Tibial artery (tissue), 4 donors: ENCODE data around the gene RMI1.

ENCODE experiments used
- DNase-seq, 2 donors: peaks; one replicate each; pipeline ENCODE4 v3.0.0-alpha.2; 2019
- H3K27ac ChIP-seq, 2 donors: fragments of 200-600 bp; sonication (generic) in 1 of 2; 1 replicate in 1 of 2; 2 replicates in 1 of 2; pipeline ENCODE4 v1.5.1; 2018 to 2019; ENCODE audit warnings: mild to moderate bottlenecking in 1 of 2
- H3K27me3 ChIP-seq, 2 donors: fragments of 200-600 bp; sonication (generic) in 1 of 2; one replicate each; pipeline versions ENCODE4 v1.5.1 to v1.6.0; 2016 to 2019
- H3K36me3 ChIP-seq, 3 donors: fragments of 200-600 bp; sonication (generic) in 2 of 3; one replicate each; pipeline ENCODE4 v1.5.1; 2016 to 2019; ENCODE audit warnings: mild to moderate bottlenecking in 2 of 3
- H3K4me1 ChIP-seq, 4 donors: fragments of 200-600 bp; sonication (generic) in 2 of 4; 1 replicate in 3 of 4; 2 replicates in 1 of 4; pipeline ENCODE4 v1.5.1; 2016 to 2019
- H3K4me3 ChIP-seq, 2 donors: fragments of 200-600 bp; sonication (generic) in 1 of 2; 1 replicate in 1 of 2; 2 replicates in 1 of 2; pipeline ENCODE4 v1.5.1; 2018 to 2019; ENCODE audit warnings: mild to moderate bottlenecking in 2 of 2
- H3K9me3 ChIP-seq, 3 donors: fragments of 200-600 bp; sonication (generic) in 1 of 3; one replicate each; pipeline ENCODE4 v1.5.1; 2016 to 2019
- intact Hi-C: fragments of 100-400 bp; cut with DNase I; formaldehyde crosslinking; loops from one replicate; pipeline ENCODE4 v1.15.0; 2023; ENCODE audit warnings: low total_unique reads
- TF ChIP-seq, protein P1 (sequence below), 2 experiments: fragments of 200-600 bp in 1 of 2; fragments of 450-650 bp in 1 of 2; IDR thresholded peaks; one replicate each; pipeline ENCODE4 v1.5.1; 2017 to 2019; ENCODE audit warnings: antibody characterized with exemption in 2 of 2, mild to moderate bottlenecking in 1 of 2, moderate library complexity in 1 of 2

The RMI1 gene

DNA sequence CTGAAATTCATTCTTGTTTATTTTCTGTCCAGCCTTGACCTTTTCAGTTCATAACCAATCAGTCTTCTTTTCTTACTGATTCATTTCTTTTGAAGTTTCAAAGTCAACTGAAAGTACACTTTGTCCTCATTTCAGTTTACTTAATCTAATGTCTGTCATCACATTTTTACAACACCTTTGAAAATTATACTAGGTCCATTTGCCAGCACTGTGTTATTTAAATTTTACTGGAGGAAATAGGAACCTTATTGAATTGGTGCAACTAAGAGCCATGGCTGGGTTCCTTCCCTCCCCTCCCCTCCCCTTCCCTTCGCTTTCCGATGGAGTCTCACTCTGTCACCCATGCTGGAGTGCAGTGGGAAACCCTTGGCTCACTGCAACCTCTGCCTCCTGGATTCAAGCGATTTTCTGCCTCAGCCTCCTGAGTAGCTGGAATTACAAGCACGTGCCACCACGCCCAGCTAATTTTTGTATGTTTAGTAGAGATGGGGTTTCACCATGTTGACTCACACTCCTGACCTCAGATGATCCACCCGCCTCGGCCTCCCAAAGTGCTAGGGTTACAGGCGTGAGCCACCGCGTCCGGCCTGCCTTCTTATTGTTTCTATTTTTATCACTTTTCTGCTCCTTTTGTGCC, 6.3 kb downstream of the RMI1 start:
- Histone ChIP-seq H3K27ac (no peak overlapping the region), H3K36me3 (no peaks in the 10 kb centered on the region), H3K27me3 (no peaks in the 10 kb centered on the region), H3K9me3 (no peaks in the 10 kb centered on the region), H3K4me3 (no peak overlapping the region), H3K4me1 (peaks cover 0 to 3% (median 0%) of the 10 kb centered on the region in 4 donors)
- TF ChIP-seq, protein P1, sequence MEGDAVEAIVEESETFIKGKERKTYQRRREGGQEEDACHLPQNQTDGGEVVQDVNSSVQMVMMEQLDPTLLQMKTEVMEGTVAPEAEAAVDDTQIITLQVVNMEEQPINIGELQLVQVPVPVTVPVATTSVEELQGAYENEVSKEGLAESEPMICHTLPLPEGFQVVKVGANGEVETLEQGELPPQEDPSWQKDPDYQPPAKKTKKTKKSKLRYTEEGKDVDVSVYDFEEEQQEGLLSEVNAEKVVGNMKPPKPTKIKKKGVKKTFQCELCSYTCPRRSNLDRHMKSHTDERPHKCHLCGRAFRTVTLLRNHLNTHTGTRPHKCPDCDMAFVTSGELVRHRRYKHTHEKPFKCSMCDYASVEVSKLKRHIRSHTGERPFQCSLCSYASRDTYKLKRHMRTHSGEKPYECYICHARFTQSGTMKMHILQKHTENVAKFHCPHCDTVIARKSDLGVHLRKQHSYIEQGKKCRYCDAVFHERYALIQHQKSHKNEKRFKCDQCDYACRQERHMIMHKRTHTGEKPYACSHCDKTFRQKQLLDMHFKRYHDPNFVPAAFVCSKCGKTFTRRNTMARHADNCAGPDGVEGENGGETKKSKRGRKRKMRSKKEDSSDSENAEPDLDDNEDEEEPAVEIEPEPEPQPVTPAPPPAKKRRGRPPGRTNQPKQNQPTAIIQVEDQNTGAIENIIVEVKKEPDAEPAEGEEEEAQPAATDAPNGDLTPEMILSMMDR (IDR thresholded peaks at IDR 0.05), result no peak
- intact Hi-C loops, result no loop called here
- DNase-seq, result no peak

GRCh38 chr9:83987402-83987791, 6.8 kb downstream of the RMI1 start:
- DNase-seq, result no peak
- Histone ChIP-seq H3K27ac (no peak overlapping the region), H3K27me3 (no peaks in the 10 kb centered on the region), H3K9me3 (no peaks in the 10 kb centered on the region), H3K4me3 (no peak overlapping the region), H3K36me3 (no peaks in the 10 kb centered on the region), H3K4me1 (no peaks in the 10 kb centered on the region)
- intact Hi-C loops, result no loop called here
- TF ChIP-seq, protein P1 (IDR thresholded peaks at IDR 0.05), result no peak

- intact Hi-C loops, result no loop called here
- Histone ChIP-seq H3K27ac (no peak overlapping the region), H3K27me3 (no peaks in the 10 kb centered on the region), H3K4me3 (no peak overlapping the region), H3K4me1 (no peaks in the 10 kb centered on the region), H3K36me3 (no peaks in the 10 kb centered on the region), H3K9me3 (no peaks in the 10 kb centered on the region)
- no peak for DNase-seq
- TF ChIP-seq, protein P1 (IDR thresholded peaks at IDR 0.05), result no peak
Measured at GRCh38 chr9:83988411-83988810, 7.8 kb downstream of the RMI1 start.

DNA sequence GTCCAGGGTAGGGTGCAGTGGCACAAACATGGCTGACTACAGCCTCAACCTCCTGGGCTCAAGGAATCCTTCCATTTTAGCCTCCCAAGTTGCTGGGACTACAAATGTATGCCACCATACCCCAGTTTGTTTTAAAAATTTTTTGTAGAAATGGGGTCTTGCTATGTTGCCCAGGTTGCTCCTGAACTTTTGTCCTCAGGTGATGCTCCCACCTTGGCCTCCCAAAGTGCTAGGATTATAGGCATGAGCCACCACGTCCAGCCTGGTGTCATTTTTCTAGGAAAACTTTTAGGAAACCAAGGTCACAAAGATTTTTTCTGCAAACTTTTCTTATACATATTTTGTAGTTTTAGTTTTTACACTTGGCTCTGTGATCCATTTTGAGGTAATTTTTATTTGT, 10.8 kb downstream of the RMI1 start:
- Histone ChIP-seq H3K9me3 (no peaks in the 10 kb centered on the region), H3K27me3 (no peaks in the 10 kb centered on the region), H3K27ac (no peak overlapping the region), H3K4me1 (no peaks in the 10 kb centered on the region), H3K4me3 (no peak overlapping the region), H3K36me3 (no peaks in the 10 kb centered on the region)
- DNase-seq, result no peak
- intact Hi-C loops, result loop anchor here (10.0 kb wide), 1 partner anchor 677 kb away; no protein-coding TSS in a partner anchor
- TF ChIP-seq, protein P1 (IDR thresholded peaks at IDR 0.05), result no peak

- Histone ChIP-seq H3K4me1 (no peaks in the 10 kb centered on the region), H3K9me3 (no peaks in the 10 kb centered on the region), H3K27ac (no peak overlapping the region), H3K27me3 (no peaks in the 10 kb centered on the region), H3K36me3 (no peaks in the 10 kb centered on the region), H3K4me3 (no peak overlapping the region)
- TF ChIP-seq, protein P1 (IDR thresholded peaks at IDR 0.05), result no peak
- DNase-seq, result no peak
- intact Hi-C loops, result loop anchor here (10.0 kb wide), 1 partner anchor 678 kb away; no protein-coding TSS in a partner anchor
Measured at GRCh38 chr9:83992407-83992806, 11.8 kb downstream of the RMI1 start.
